PC-9 (cell line): Measurements from ENCODE around the gene SCRT2. TPM values are rescaled to one million over a fixed set of nuclear protein-coding genes. Genes with fewer than 3 reads are reported as not detected.

Experiments used
- BruUV-seq: library from RNA; stranded (reverse); fragments of 400-500 nt; replicated peaks from 2 replicates; lab custom pipeline; 2021; lab: Mats Ljungman, UMichigan
- CTCF ChIA-PET: fragments of 300-600 bp; sonication (Branson Sonifier 250); formaldehyde crosslinking; loops from one replicate; lab custom pipeline; 2022; ENCODE audit warnings: antibody characterized with exemption; lab: Charles Lee
- POLR2A ChIA-PET: fragments of 300-600 bp; sonication (Branson Sonifier 250); formaldehyde crosslinking; loops from one replicate; lab custom pipeline; 2022; ENCODE audit warnings: antibody characterized with exemption; ENCODE audit not compliant: unreplicated experiment; lab: Charles Lee
- DNase-seq, 2 experiments: peaks; one replicate each; pipeline versions ENCODE4 v3.0.0 to v3.0.0-alpha.2; 2015 to 2022; ENCODE audit warnings: mixed read lengths in 1 of 2
- H2AFZ ChIP-seq: fragments of 200-600 bp; sonication (generic); 2 replicates; pipeline ENCODE4 v1.8.1; 2017; ENCODE audit warnings: antibody characterized with exemption
- H3F3A ChIP-seq: fragments of 200-600 bp; sonication (generic); 2 replicates; pipeline ENCODE4 v1.8.1; 2017; ENCODE audit warnings: antibody characterized with exemption, mild to moderate bottlenecking, low read depth; ENCODE audit not compliant: insufficient read depth
- H3K27ac ChIP-seq: fragments of 200-600 bp; sonication (generic); 2 replicates; pipeline ENCODE4 v1.6.1; 2016; ENCODE audit warnings: mixed run types
- H3K27me3 ChIP-seq: fragments of 200-600 bp; sonication (generic); 2 replicates; pipeline ENCODE4 v1.6.1; 2016; ENCODE audit warnings: low read depth, mixed run types; ENCODE audit not compliant: insufficient read depth
- H3K36me3 ChIP-seq: fragments of 200-600 bp; sonication (generic); 2 replicates; pipeline ENCODE4 v1.6.1; 2016; ENCODE audit warnings: low read depth, mixed run types
- H3K4me1 ChIP-seq: fragments of 200-600 bp; sonication (generic); replicated peaks from 2 replicates; pipeline ENCODE4 v1.6.1; 2016; ENCODE audit warnings: mixed run types; ENCODE audit not compliant: insufficient read depth
- H3K4me2 ChIP-seq: fragments of 200-600 bp; sonication (generic); 2 replicates; pipeline ENCODE4 v1.6.1; 2017; ENCODE audit warnings: mixed run types
- H3K4me3 ChIP-seq: fragments of 200-600 bp; sonication (generic); 2 replicates; pipeline ENCODE4 v1.6.1; 2016; ENCODE audit warnings: mixed run types
- H3K79me2 ChIP-seq: fragments of 200-600 bp; sonication (generic); 2 replicates; pipeline ENCODE4 v1.6.1; 2017; ENCODE audit warnings: low read depth, mixed run types
- H3K9me2 ChIP-seq: fragments of 200-600 bp; sonication (generic); 2 replicates; pipeline ENCODE4 v1.8.1; 2017; ENCODE audit warnings: mild to moderate bottlenecking; ENCODE audit not compliant: insufficient read depth
- H3K9me3 ChIP-seq: fragments of 200-600 bp; sonication (generic); 2 replicates; pipeline ENCODE4 v1.8.1; 2016; ENCODE audit warnings: low read depth; ENCODE audit not compliant: insufficient read depth
- H4K20me1 ChIP-seq: fragments of 200-600 bp; sonication (generic); 2 replicates; pipeline ENCODE4 v1.8.1; 2017; ENCODE audit not compliant: insufficient read depth
- EZH2 ChIP-seq: fragments of 200-600 bp; sonication (generic); IDR thresholded peaks from 2 replicates; pipeline ENCODE4 v1.8.0; 2017; ENCODE audit warnings: antibody characterized with exemption, low read depth
- intact Hi-C: fragments of 100-400 bp; cut with micrococcal nuclease; formaldehyde crosslinking; loops from one replicate; pipeline ENCODE4 v1.10.0; 2022; ENCODE audit not compliant: unreplicated experiment
- total RNA-seq: library from RNA; stranded (reverse); gene quantifications from 2 replicates; pipeline ENCODE4 v1.2.3, GENCODE V29; 2021
- TF ChIP-seq, protein P1 (sequence below): fragments of 200-600 bp; sonication (generic); conservative IDR thresholded peaks from 2 replicates; pipeline ENCODE4 v1.6.1; 2017; ENCODE audit warnings: mixed run types, antibody characterized with exemption, mild to moderate bottlenecking, moderate library complexity

The SCRT2 gene
- total RNA-seq, 1 experiment from 2014 or later = not detected

DNA sequence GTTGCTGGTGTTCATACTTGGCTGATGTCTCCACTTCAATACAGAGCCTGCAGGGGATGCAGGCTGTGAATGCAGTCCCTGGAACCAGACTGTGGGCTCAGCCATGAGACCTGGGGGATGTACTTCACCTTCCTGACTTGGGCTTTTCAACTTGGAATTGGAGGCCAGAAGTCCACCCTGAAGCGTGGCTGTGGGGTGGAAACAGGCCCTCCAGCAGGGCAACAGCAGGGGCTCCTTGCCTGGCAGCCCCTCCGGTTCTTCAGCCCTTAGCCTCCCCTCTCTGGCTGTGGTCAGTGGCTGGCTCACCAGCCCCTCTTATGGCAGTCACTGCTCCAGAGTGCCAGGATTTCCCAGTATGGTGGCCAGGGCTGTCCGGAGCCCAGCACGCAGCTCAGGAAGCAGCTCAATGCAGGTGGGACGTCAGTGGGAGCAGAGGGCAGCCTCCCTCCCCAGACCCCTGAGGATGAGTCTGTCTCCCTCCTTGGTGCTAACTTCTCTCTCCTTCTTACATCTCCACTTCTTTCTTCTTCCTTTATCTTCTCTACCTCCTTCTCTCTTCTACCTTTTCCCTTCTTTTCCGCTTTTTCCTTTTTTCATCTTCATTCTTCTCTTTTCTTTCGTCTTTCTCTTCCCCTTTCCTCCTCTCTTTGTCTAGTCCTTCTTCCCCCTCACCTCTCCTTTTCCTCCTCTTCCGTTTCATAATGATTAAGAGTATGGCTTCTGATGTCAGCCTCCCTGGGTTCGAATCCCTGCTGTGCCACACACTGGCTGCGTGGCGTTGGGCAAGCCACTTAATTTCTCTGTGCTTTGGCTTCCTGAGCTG lies 47.4 kb upstream of the SCRT2 start:
- CTCF ChIA-PET = no interaction called here
- no peak for DNase-seq
- H3K4me3 ChIP-seq = no peak overlapping the region

DNA sequence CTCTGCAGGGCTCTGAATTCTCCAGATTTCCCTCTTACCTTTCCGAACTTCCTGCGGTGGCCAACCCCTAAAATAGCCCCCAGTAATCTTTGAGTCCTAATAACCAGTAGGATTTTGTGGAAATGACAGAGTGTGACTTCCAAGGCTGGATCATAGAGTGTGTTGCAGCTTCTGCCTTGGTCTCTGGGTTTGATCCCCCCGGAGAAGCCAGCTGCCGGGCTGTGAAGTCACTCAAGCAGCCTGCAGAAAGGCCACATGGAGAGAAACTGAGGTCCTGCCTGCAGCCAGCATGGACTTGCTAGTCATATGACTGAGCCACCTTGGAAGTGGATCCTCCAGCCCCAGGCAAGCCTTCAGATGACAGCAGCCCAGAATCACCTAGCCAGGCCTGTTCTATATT lies 46.3 kb upstream of the SCRT2 start:
- Histone ChIP-seq H3K27ac (no peak overlapping the region), H2AFZ (no peak overlapping the region), H3K4me1 (no peaks in the 10 kb centered on the region), H3K79me2 (no peaks in the 10 kb centered on the region), H3K9me3 (no peaks in the 10 kb centered on the region), H3K27me3 (peaks cover 84% of the 10 kb centered on the region), H3F3A (no peaks in the 10 kb centered on the region), H3K9me2 (no peaks in the 10 kb centered on the region), H3K36me3 (no peaks in the 10 kb centered on the region), H3K4me3 (no peak overlapping the region), H4K20me1 (no peaks in the 10 kb centered on the region), H3K4me2 (no peak overlapping the region)
- BruUV-seq = no TSS peak
- ChIA-PET CTCF (no interaction called here), POLR2A (no interaction called here)
- TF ChIP-seq, protein P1, sequence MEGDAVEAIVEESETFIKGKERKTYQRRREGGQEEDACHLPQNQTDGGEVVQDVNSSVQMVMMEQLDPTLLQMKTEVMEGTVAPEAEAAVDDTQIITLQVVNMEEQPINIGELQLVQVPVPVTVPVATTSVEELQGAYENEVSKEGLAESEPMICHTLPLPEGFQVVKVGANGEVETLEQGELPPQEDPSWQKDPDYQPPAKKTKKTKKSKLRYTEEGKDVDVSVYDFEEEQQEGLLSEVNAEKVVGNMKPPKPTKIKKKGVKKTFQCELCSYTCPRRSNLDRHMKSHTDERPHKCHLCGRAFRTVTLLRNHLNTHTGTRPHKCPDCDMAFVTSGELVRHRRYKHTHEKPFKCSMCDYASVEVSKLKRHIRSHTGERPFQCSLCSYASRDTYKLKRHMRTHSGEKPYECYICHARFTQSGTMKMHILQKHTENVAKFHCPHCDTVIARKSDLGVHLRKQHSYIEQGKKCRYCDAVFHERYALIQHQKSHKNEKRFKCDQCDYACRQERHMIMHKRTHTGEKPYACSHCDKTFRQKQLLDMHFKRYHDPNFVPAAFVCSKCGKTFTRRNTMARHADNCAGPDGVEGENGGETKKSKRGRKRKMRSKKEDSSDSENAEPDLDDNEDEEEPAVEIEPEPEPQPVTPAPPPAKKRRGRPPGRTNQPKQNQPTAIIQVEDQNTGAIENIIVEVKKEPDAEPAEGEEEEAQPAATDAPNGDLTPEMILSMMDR = no peak
- no peak for TF ChIP-seq EZH2
- intact Hi-C loops = loop anchor here (10.0 kb wide), 1 partner anchor 47 kb away; the partner anchor contains the start of gene SCRT2
- no peak for DNase-seq

More for the DNA sequence above, 47.4 kb upstream of the SCRT2 start:
- Histone ChIP-seq H3K36me3 (no peaks in the 10 kb centered on the region), H3K4me1 (no peaks in the 10 kb centered on the region), H3K79me2 (no peaks in the 10 kb centered on the region), H3K9me2 (no peaks in the 10 kb centered on the region), H3K9me3 (no peaks in the 10 kb centered on the region), H2AFZ (no peak overlapping the region), H3K27me3 (peaks cover 74% of the 10 kb centered on the region), H3K27ac (no peak overlapping the region), H4K20me1 (no peaks in the 10 kb centered on the region), H3K4me2 (no peak overlapping the region), H3F3A (no peaks in the 10 kb centered on the region)
- intact Hi-C loops = loop anchor here (10.0 kb wide), 1 partner anchor 48 kb away; the partner anchor contains the start of gene SCRT2
- POLR2A ChIA-PET = no interaction called here
- no TSS peak for BruUV-seq
- TF ChIP-seq, protein P1 = no peak
- no peak for TF ChIP-seq EZH2

DNA sequence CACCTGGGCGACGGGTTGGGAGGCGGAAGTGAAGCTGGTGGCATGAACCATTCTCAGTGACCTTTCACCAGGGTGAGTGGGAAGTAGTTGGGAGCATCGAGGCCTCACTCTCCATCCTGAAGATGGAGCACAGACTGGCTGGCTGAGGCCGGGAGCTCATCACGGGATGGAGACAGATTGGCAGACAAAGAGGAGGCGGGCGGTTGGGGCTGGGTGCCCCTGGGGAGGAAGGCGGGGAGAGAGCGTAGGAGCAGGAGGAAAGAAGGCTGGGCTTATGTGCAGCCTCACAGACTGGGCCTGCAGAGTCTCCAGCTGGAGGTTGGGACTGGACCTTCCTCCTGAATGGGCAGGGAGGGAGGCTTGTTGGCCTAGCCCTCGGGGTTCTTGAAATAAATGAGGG lies 44.2 kb upstream of the SCRT2 start:
- Histone ChIP-seq H2AFZ (no peak overlapping the region), H3K79me2 (no peaks in the 10 kb centered on the region), H3K27ac (no peak overlapping the region), H4K20me1 (no peaks in the 10 kb centered on the region), H3K4me1 (no peaks in the 10 kb centered on the region), H3K9me3 (no peaks in the 10 kb centered on the region), H3K27me3 (peaks cover 77% of the 10 kb centered on the region), H3K36me3 (no peaks in the 10 kb centered on the region), H3K4me3 (no peak overlapping the region), H3F3A (no peaks in the 10 kb centered on the region), H3K4me2 (no peak overlapping the region), H3K9me2 (no peaks in the 10 kb centered on the region)
- no peak for DNase-seq
- ChIA-PET CTCF (no interaction called here), POLR2A (no interaction called here)
- TF ChIP-seq EZH2 = no peak
- TF ChIP-seq, protein P1 = no peak
- intact Hi-C loops = loop anchor here (10.0 kb wide), 1 partner anchor 45 kb away; the partner anchor contains the start of gene SCRT2
- BruUV-seq = no TSS peak
